Ishikawa (cell line): ENCODE data around the gene IRX3.

Experiments
- CEBPB ChIP-seq: IDR thresholded peaks from 2 replicates; pipeline ENCODE4 v1.6.1; 2012
- CREB1 ChIP-seq: IDR thresholded peaks from 2 replicates; pipeline ENCODE4 v1.6.1; 2012; ENCODE audit warnings: low read depth
- EGR1 ChIP-seq: IDR thresholded peaks from 2 replicates; pipeline ENCODE4 v1.6.1; 2012
- EP300 ChIP-seq: IDR thresholded peaks from 2 replicates; pipeline ENCODE4 v1.6.1; 2012; ENCODE audit warnings: borderline replicate concordance
- FOXM1 ChIP-seq: IDR thresholded peaks from 2 replicates; pipeline ENCODE4 v1.6.1; 2012; ENCODE audit warnings: low read depth, borderline replicate concordance
- MAX ChIP-seq: IDR thresholded peaks from 2 replicates; pipeline ENCODE4 v1.6.1; 2012
- NFIC ChIP-seq: IDR thresholded peaks from 2 replicates; pipeline ENCODE4 v1.6.1; 2012
- RAD21 ChIP-seq: IDR thresholded peaks from 2 replicates; pipeline ENCODE4 v1.6.1; 2012; ENCODE audit warnings: low read depth
- REST ChIP-seq: IDR thresholded peaks from 2 replicates; pipeline ENCODE4 v1.6.1; 2012; ENCODE audit warnings: low read depth, mild to moderate bottlenecking
- TAF1 ChIP-seq: IDR thresholded peaks from 2 replicates; pipeline ENCODE4 v1.6.1; 2012; ENCODE audit warnings: low read depth, mild to moderate bottlenecking
- TCF12 ChIP-seq: IDR thresholded peaks from 2 replicates; pipeline ENCODE4 v1.6.1; 2012; ENCODE audit warnings: low read depth
- TEAD4 ChIP-seq: IDR thresholded peaks from 2 replicates; pipeline ENCODE4 v1.6.1; 2012
- USF1 ChIP-seq: IDR thresholded peaks from 2 replicates; pipeline ENCODE4 v1.6.1; 2012
- YY1 ChIP-seq: IDR thresholded peaks from 2 replicates; pipeline ENCODE4 v1.6.1; 2012; ENCODE audit warnings: low read depth
- ZBTB7A ChIP-seq: IDR thresholded peaks from 2 replicates; pipeline ENCODE4 v1.6.1; 2012; ENCODE audit warnings: low read depth

Gene IRX3

GRCh38 chr16:54305080-54305479, 18.5 kb upstream of the IRX3 start:
- no peak for TF ChIP-seq REST
- TF ChIP-seq RAD21, result no peak

GRCh38 chr16:54303613-54304012, 17.0 kb upstream of the IRX3 start:
- no peak for TF ChIP-seq RAD21
- TF ChIP-seq TCF12, result no peak
- no peak for TF ChIP-seq FOXM1
- TF ChIP-seq REST, result no peak
- TF ChIP-seq CREB1, result no peak
- TF ChIP-seq USF1, result no peak
- TF ChIP-seq EP300, result no peak
- TF ChIP-seq NFIC, result no peak
- TF ChIP-seq TAF1, result no peak

- no peak for TF ChIP-seq CREB1
- no peak for TF ChIP-seq USF1
- no peak for TF ChIP-seq REST
- no peak for TF ChIP-seq ZBTB7A
- no peak for TF ChIP-seq CEBPB
- no peak for TF ChIP-seq YY1
- TF ChIP-seq EGR1, result no peak
- TF ChIP-seq TCF12, result no peak
Observed at GRCh38 chr16:54297154-54297553, 10.6 kb upstream of the IRX3 start.

GRCh38 chr16:54296543-54296942, 10.0 kb upstream of the IRX3 start:
- TF ChIP-seq FOXM1 (no peak), TCF12 (no peak), EGR1 (no peak), TEAD4 (no peak), CREB1 (no peak)

GRCh38 chr16:54291656-54292487, 5.3 kb upstream of the IRX3 start:
- TF ChIP-seq FOXM1, result no peak
- no peak for TF ChIP-seq EGR1
- TF ChIP-seq MAX, result no peak
- TF ChIP-seq CREB1, result no peak
- TF ChIP-seq TCF12, result no peak
- TF ChIP-seq ZBTB7A, result no peak
- no peak for TF ChIP-seq RAD21
- TF ChIP-seq EP300, result no peak
- no peak for TF ChIP-seq TAF1
- TF ChIP-seq REST, result no peak
- TF ChIP-seq NFIC, result no peak
- no peak for TF ChIP-seq USF1
- TF ChIP-seq TEAD4, result no peak
- TF ChIP-seq CEBPB, result no peak
- no peak for TF ChIP-seq YY1
